ENCODE results near the gene CYP1A2. TPM values are rescaled to one million over a fixed set of nuclear protein-coding genes. Genes with fewer than 3 reads are reported as not detected.
A peak's percentile ranks its signal among the peaks of the same experiment; 100 is the strongest.
"Not testable (repeated sequence)": the region's sequence is repeated elsewhere in the genome, so short reads cannot be mapped to it uniquely, and the experiment has no call there.

CYP1A2 gene
- total RNA-seq, 1 donor from 2014 or later: not detected

DNA sequence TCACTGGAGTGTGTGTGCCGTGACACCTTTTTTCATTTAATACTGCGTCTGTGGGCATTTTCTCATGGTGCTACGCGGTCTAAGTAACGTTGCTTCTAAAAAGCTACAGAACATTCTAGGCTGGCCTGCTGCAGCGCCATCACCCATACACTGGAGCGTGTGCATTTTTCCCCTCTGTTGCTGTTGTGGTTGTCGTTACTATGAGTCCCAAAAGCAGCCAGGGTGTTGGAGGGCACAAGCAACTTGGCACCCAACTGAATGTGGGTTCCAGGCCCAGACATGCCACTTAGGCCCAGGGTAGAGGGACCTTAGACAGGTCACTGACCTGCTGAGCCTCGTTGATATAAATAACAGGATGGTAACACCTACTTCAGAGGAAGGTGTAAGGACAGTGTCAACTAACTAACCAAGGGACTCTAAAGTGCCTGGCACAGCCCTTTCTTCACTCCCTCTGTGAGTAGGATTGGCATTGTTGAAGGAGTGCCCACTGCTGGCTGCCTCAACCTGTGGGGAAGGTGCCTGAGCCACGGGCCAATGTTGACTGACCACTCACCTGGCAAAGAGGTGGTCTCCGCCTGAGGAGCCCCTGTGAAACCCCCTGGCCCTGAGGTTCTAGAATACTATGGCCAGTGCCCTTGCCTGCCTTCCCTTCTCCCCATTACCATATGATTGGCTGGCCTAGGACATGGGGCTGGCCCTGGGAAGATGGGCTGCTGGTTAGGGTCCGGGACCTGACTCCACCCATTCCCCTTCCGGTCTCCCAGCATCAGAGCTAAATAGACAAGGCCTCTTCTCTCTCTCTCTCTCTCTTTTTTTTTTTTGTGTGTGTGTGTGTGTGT lies 36.8 kb downstream of the CYP1A2 start:
- DNase-seq (ENCODE audit: low spot score): no peak

DNA sequence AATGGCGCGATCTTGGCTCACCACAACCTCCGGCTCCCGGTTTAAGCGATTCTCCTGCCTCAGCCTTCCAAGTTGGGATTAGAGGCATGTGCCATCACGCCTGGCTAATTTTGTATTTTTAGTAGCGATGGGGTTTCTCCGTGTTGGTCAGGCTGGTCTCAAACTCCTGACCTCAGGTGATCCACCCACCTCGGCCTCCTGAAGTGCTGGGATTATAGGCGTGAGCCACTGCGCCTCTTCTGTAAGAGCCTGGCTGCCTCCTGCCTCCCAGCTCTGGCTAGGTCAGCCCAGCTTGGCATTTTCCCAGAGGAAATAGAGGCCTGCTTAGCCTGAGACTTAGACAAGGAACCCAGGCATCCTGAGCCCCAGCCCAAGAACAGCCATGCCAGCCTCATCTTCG lies 37.4 kb downstream of the CYP1A2 start:
- not testable (repeated sequence) for DNase-seq (ENCODE audit: low spot score)
- intact Hi-C loops (cut with DNase I): loop anchor here (5.0 kb wide), 1 partner anchor 116 kb away; no protein-coding TSS in a partner anchor

More for the DNA sequence above, 36.8 kb downstream of the CYP1A2 start:
- intact Hi-C loops (cut with DNase I): loop anchor here (5.0 kb wide), 1 partner anchor 117 kb away; no protein-coding TSS in a partner anchor

DNA sequence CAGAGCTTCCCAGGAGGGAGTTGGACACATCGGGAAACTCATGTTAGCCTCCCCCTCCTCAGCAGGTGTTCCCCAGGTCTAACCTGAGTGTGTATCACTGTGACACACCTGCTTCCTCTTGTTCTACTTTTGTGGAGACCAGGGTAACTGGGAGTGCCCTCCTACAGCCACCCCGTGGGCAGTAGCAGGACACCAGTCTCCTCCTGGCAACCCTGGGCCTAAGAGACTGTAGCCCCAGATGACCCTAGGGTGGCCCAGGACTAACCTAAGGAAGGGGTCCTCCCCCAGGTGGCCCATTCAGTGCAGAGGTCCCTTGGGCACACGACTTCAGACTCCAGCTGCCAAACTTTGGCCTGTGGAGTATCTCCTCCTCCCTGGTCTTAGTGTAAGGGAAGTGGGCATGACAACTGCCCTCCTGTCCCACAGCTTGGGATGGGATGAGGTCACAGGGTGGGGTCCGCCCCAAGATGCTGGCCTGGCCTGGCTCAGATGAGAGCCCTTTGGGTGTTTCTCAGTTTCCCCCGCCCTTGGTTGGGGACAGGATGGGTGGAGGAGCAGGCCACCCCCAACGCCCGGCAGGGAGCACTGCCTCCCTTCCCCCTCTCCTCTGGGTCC lies 38.0 kb downstream of the CYP1A2 start:
- DNase-seq (ENCODE audit: low spot score): no peak

DNA sequence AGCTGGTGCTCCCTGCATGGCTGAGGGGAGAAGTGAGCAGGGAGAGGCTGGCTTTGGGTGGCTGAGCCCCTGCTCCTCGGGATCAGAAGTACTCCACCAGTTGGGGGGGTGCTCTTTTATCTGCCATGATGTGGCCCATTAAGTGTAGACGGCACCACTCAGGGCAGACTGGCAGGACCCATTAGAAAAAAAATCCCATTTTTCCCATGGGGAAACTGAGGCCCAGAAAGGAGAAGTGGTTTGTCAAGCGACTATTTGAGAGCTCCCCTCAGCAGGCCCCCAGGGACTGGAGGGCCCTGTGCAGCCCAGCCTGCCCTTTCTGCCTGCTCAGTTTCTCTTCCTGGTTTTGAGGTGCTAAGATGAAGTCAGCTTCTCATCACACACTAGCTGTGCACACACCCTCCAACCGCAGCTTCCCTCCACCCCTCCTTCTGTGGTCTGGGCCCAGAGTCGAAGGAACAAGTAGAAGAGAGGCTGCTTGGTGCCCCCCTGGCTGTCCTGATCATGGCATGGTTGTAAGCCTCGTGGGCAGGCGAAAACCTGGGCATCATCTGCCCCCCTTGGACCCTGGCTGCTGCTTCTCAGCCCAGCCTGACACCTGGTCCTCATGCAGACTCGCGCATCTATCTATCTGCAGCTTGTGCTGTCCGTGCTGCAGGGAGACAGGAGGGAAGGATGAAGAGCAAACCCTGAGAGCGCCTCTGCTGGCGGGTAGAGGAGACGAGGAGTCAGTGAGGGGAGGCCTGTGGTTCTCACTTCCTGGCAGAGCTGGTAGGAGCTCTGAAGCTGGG lies 38.8 kb downstream of the CYP1A2 start:
- intact Hi-C loops (cut with DNase I): loop anchor here (5.0 kb wide), 1 partner anchor 115 kb away; no protein-coding TSS in a partner anchor
- DNase-seq (ENCODE audit: low spot score): peak; percentile 93

More for the DNA sequence above, 38.0 kb downstream of the CYP1A2 start:
- intact Hi-C loops (cut with DNase I): loop anchor here (5.0 kb wide), 1 partner anchor 116 kb away; no protein-coding TSS in a partner anchor

DNA sequence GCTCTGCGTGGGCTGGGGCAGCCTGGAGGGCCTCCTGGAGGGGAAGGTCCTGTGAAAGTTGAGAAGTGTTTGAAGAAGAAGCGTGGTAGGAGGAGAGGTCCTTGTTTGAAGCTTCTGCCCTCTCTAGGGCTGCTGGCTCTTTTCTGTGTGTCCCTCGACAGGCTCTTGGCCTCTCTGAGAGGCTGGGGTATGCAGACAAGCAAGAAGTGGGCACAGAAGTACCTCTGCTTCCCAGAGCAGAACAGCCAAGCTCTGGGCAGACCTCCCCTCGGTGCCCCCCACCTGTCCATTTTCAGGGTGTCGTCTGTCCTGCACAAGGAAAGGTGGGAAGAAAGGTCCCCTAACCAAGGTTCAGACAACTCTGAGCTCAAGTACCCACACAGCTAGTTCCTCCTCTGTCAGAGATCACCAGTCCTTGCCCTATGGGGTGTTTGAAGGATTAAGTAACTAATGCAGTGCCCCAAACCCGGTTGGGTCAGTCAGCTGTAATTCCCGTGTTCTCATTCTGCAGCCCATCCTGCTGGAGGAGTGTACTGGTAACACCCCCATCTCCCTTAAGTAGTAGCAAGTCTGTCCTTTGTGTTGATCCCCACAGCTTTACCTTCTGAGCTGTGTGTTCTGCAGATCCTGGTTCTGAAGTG lies 39.5 kb downstream of the CYP1A2 start:
- intact Hi-C loops (cut with DNase I): loop anchor here (5.0 kb wide), 1 partner anchor 114 kb away; no protein-coding TSS in a partner anchor
- no peak for DNase-seq (ENCODE audit: low spot score)

DNA sequence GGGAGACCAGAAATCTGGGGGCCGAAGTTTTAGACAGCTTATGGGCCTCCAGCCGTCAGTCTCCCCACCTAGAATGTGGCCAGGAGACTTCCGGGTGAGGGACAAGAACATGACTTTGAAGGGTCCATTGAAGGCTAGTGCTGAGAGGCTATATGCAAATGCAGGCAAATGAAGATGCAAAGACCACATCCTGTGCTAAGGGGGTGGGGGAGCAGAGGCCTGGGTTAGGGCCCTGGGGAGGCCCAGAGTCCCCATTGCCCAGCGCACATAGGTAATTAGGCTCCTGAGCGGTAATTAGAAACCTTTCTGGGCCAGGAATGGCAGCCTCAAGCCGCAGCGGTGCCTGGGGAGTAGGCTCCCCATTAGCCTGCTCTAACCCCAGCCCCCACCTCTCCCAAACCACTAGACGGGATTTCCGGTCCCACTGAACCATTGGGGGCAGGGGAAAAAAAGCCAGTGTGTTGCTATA lies 40.1 kb downstream of the CYP1A2 start:
- intact Hi-C loops (cut with DNase I): loop anchor here (5.0 kb wide), 1 partner anchor 114 kb away; no protein-coding TSS in a partner anchor
- DNase-seq (ENCODE audit: low spot score): no peak

DNA sequence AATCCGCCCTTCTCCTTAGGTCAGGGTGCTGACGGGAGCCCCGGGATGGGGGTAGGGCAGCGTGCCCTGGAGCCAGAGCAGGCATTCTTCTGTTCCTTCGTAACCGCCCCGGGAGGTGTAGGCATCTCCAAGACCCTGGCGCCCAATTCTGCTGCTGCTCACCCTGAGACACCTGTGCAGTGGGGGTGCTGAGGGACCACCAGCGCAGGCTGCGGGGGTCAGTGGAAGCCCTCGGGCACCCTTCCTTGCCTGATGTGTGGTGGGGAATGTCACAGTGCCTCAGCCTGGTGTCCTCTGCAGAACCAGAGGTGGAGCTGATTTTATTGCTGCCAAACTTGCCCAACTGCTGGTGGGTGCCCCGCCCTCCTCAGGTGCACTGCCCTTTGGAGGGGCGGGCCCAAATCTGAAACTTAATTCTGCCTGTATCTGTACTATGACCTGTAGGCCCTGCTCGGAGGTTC lies 40.6 kb downstream of the CYP1A2 start:
- intact Hi-C loops (cut with DNase I): loop anchor here (5.0 kb wide), 1 partner anchor 113 kb away; no protein-coding TSS in a partner anchor
- no peak for DNase-seq (ENCODE audit: low spot score)

DNA sequence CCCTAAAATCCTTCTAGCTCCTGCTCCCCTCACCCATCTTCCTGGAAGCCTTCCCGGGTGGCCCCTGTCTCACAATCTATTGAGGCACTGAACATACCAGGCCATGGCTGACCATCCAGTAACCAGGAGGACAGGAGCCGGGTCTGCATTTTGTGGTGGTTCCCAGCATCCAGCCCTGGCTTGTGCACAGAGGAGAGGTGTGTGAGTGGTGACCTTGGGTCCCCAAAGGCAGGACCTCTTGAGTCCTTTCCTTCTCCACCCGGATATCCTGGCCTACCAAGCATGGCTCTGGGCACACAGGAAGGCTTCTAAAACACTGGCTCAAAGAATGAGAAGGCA lies 41.1 kb downstream of the CYP1A2 start:
- intact Hi-C loops (cut with DNase I): loop anchor here (5.0 kb wide), 1 partner anchor 113 kb away; no protein-coding TSS in a partner anchor
- no peak for DNase-seq (ENCODE audit: low spot score)

DNA sequence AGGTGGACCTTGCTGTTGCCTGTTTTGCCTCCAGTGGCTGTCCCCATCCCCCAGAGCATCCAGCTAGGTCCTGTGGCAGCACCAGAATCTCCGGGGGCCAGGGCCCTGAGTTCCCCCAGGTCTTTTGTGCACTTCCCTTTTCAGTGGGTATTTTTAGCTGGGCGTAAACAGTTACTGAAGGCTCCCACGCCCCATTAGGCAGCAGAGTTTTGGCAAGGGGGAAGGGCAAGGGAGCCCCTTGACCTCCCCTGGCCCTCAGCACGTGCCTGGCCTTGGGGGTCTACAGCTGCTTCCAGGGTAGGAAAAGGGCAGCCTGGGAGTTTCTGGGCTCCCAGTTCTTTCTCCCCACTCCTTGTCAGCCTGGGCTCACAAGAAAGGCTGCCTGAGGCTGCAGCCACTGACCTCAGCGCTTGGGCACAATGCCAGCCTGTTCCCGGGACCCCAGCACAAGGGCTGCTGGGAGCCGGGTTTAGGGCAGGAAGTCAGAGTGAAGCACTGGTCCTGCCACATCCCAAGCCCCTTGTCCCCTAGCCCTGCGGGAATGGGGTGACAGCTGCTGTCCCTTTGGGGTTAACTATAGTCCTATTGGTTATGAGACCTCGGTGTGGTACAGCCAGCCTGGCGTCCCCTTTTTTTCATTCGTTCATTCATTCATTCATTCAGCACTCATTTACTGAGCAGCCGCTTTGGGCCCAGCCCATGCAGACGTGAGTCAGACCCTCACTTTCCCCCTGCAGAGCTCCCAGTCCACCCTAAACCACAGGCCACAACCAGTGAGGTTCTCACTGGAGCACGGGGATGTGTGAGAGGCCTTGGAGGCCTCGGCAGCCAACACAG lies 41.7 kb downstream of the CYP1A2 start:
- DNase-seq (ENCODE audit: low spot score): no peak
- intact Hi-C loops (cut with DNase I): no loop called here

DNA sequence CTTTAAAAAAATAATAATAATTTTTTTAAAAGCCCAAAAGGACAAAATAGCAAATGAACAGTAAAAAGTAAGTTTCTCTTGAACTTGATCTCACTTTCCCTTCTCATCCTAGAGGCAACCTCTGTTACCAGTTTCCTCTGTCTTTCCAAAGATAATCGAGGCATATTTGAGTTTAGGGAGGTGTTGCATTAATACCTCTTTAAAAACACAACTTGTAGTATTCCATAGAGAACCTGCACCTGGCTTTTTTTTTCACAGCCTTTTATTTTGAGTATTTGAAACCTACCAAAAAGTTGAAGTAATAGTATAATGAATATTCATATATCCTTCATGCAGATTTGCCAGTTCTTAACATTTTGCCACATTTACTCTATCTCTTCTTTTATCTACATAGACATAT lies 42.4 kb downstream of the CYP1A2 start:
- no peak for DNase-seq (ENCODE audit: low spot score)
- intact Hi-C loops (cut with DNase I): no loop called here

DNA sequence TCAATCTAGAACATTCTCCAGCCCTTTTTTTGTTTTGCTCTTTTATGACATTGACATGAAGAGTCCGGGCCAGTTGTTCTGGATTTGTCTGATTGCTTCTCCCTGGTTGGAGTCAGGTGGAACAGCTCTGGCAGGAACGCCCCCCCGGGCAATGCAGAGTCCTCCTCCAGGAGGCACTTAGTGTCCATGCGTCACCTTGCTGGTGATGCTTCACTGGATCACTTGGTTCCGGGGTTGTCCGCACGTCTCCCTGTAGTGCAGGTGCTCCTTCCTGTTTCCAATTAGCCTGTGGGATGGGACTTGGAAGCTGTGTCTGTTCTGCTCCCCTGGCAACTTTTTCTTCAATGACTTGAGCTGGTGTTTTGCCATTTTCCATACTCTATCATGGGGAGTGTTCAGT lies 43.0 kb downstream of the CYP1A2 start:
- no peak for DNase-seq (ENCODE audit: low spot score)
- intact Hi-C loops (cut with DNase I): no loop called here

DNA sequence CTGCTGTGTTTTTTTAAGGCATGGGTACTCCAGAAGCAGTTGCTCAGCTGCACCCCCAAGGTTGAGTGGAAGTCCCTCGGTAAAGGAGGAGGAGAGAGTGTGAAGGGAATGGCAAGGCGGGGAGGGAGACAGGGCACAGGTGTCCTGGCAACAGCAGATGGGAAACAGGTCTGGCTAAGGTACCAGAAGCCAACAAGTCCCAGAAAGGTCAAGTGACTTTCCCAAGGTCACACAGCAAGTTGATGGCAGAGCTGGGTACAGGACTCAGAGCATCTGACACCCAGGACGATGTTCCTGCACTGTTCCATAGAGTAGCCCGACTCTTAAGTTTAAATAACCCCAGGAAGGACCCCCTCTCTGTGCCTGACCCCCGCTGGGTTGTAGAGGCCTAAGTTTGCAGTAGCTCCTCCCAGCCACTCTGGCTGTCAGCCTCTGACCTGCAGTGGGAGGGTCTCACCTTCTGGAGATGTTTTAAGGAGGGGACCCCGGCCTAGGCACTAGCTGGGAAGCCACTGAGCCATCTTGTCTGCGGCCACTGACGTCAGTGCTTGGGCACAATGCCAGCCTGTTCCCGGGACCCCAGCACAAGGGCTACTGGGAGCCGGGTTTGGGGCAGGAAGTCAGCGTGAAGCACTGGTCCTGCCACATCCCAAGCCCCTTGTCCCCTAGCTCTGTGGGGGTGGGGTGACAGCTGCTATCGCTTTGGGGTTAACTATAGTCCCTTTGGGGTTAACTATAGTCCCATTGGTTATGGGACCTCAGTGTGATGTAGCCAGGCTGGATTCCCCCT lies 43.8 kb downstream of the CYP1A2 start:
- intact Hi-C loops (cut with DNase I): no loop called here
- DNase-seq (ENCODE audit: low spot score): no peak

DNA sequence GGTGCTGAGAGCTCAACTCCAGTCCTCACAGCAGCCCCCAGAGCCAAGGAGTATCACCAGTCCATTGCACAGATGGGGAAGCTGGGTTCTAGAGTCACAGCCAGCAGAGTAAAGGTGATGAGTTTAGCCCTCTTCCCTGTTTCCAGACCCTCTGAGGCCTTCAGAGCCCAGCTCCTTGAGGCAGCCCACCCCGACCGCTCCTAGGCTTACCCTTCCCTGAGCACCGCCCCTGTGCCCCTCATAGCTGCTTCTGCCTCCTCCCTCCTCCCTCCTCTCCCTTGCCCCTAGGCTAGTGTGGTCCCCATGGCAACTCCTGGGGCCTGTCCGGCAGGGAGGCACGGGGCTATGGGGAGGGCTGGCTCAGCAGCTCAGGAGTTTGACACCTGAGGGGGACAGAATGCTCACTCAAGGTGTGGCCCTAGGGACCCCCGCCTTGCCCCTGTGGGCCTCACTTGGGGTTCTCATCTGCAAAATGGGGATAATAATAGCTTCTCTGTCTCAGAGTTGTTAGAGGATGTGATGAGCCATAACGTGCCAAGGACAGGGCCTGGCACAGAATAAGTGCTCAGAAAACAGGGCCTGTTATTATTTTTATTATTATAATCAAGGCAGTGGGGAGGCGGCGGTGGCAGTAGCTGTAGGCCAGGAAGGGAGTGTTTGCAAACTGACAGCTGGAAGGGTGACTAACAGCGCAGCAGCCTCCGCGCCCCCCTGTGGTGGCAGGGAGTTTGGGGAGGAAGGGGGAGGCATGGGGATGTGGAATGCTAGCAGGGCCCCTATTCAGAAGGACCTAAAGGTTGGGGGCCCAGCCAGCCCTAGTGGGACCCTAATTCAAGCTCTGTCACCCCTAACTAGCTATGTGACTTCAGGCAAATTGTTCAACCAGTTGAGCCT lies 44.7 kb downstream of the CYP1A2 start:
- intact Hi-C loops (cut with DNase I): no loop called here
- no peak for DNase-seq (ENCODE audit: low spot score)

DNA sequence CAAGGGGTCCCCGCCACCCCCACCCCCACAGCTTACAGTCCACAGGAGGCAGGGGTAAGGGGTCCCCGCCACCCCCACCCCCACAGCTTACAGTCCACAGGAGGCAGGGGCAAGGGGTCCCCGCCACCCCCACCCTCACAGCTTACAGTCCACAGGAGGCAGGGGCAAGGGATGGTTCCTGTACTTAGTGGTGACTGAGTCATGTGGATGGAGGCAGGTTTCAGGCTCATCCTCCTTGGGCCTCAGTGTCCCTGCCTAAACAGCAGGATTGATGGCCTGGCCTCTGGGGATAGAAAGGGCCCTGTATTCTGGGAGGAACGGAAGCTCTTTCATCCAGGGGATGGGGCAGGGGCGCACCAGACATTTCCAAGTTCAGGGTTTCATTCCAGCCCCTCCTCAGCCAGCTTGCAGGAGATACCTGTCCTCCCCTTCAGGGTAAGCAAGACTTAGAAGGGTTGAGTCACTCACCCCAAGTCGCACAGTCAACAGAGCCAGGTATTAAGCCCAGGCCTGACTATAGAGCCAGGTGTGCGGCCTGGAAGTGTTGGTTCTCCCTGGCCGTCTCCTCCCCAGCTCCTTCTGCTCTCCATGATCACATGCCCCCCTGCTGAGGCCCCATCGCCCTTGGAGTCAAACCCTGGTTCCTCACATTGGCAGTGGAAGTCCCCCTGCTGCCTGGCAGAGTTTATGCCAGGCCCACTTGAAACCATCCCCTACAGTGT lies 45.8 kb downstream of the CYP1A2 start:
- DNase-seq (ENCODE audit: low spot score): no peak
- intact Hi-C loops (cut with DNase I): no loop called here

DNA sequence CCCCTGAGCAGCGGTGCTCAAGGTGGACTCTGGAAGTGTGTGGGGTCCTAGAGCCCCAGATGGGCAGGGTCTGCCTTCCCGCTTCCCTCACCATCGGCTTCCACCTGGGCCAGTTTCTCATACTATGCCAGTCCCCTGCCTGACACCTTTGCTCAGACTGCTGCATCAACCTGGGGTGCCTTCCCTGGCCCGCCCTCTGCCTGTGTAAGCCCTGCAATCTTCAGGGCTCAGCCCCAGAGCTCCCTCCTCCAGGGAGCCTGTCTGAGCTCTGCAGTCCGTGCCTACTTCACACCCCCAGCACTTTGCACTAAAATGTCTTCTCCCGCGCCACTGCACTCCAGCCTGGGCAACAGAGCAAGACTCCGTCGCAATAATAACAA lies 46.3 kb downstream of the CYP1A2 start:
- intact Hi-C loops (cut with DNase I): no loop called here
- no peak for DNase-seq (ENCODE audit: low spot score)

Measured in cardiac septum (tissue), 1 donor.